ENCODE measurements around the gene SMYD1.

DNA sequence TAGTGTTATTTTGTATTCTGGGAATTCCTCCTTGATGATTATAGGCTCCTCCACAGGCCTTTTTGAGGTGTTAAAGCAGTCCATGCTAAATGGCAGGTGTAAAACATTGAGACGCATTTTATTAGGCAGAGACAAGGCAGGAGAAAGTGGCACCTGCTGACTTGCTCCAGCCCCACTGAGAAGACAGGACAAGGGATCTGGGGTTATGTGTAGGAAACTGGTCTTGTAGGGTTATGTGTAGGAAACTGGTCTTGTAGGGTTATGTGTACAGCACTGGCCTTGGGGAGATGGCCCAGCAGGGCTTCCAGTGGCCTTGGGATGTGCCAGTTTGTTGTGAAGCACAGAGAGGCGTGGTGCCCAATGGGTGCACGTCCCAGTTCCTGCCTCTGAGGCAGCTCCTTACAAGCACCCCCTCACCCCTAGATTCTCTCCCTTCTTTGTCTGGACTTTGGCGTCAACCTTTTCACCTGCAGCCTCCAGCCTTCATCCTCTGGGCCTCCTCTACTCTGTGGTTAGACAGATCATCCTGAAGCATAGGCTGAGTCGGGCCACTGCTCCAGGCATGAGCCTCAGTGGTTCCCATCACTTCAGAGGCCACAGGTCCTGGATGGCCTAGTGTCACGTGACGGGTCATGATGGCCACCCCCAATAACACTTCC is 61.2 kb downstream of the SMYD1 start:
- no peak for TF ChIP-seq BACH2 (CRISPR knock-in tag; IDR thresholded peaks at IDR 0.05; ENCODE audit: borderline replicate concordance)
- no peak for TF ChIP-seq ZFP30 (CRISPR knock-in tag; IDR thresholded peaks at IDR 0.05)
- no peak for TF ChIP-seq ZNF70 (CRISPR knock-in tag; IDR thresholded peaks at IDR 0.05)
- TF ChIP-seq CREB5 (CRISPR knock-in tag; IDR thresholded peaks at IDR 0.05; ENCODE audit: low read depth), result no peak

Data from SK-N-SH treated with all-trans-retinoic acid at 6 μM for 48 hours (cell line).